Endodermal cell (in vitro differentiated cells): ENCODE measurements around the gene FFAR1. TPM values are rescaled to one million over a fixed set of nuclear protein-coding genes. Genes with fewer than 3 reads are reported as not detected.

Experiments used
- DNase-seq: peaks from one replicate; pipeline ENCODE4 v3.0.0-alpha.2; 2017
- H3K27ac ChIP-seq: 2 replicates; pipeline ENCODE4 v1.5.1; 2013; ENCODE audit warnings: mild to moderate bottlenecking, low read depth, low read length, moderate library complexity
- H3K27me3 ChIP-seq: 2 replicates; pipeline ENCODE4 v1.6.1; 2013; ENCODE audit warnings: mild to moderate bottlenecking, low read length, moderate library complexity; ENCODE audit not compliant: insufficient read depth, control insufficient read depth, poor library complexity, severe bottlenecking
- H3K36me3 ChIP-seq: 2 replicates; pipeline ENCODE4 v1.7.0; 2013; ENCODE audit warnings: mild to moderate bottlenecking, low read length, moderate library complexity; ENCODE audit not compliant: control insufficient read depth, insufficient read depth
- H3K4me1 ChIP-seq: one replicate; pipeline ENCODE4 v1.7.0; 2013; ENCODE audit warnings: low read length; ENCODE audit not compliant: control insufficient read depth, insufficient read depth
- H3K4me3 ChIP-seq: 2 replicates; pipeline ENCODE4 v1.5.1; 2013; ENCODE audit warnings: mild to moderate bottlenecking, low read length, moderate library complexity
- H3K9ac ChIP-seq: 2 replicates; pipeline ENCODE4 v1.6.1; 2013; ENCODE audit warnings: mild to moderate bottlenecking, low read length, moderate library complexity; ENCODE audit not compliant: poor library complexity, severe bottlenecking; ENCODE audit errors: extremely low read depth
- H3K9me3 ChIP-seq: 2 replicates; pipeline ENCODE4 v1.6.1; 2013; ENCODE audit warnings: mild to moderate bottlenecking, low read length, moderate library complexity; ENCODE audit not compliant: control insufficient read depth
- H3K27ac Mint-ChIP-seq: 2 replicates; pipeline ENCODE4 v1.8.0; 2020; ENCODE audit warnings: mixed read lengths
- H3K27me3 Mint-ChIP-seq: 2 replicates; pipeline ENCODE4 v1.8.0; 2021; ENCODE audit warnings: mild to moderate bottlenecking, mixed read lengths; ENCODE audit not compliant: insufficient read depth
- H3K36me3 Mint-ChIP-seq: 2 replicates; pipeline ENCODE4 v1.8.0; 2020; ENCODE audit warnings: low read depth, mixed read lengths
- H3K4me1 Mint-ChIP-seq: 2 replicates; pipeline ENCODE4 v1.8.0; 2020; ENCODE audit warnings: mixed read lengths
- H3K4me3 Mint-ChIP-seq: 2 replicates; pipeline ENCODE4 v1.8.0; 2020; ENCODE audit warnings: mild to moderate bottlenecking, moderate library complexity, mixed read lengths
- H3K9me3 Mint-ChIP-seq: 2 replicates; pipeline ENCODE4 v1.8.0; 2020; ENCODE audit warnings: mild to moderate bottlenecking, mixed read lengths
- CTCF ChIP-seq: fragments of 200-600 bp; sonication (generic); conservative IDR thresholded peaks from 2 replicates; pipeline ENCODE4 v1.5.0; 2021; ENCODE audit warnings: antibody characterized with exemption, mild to moderate bottlenecking
- WGBS, 2 experiments: methylation state at CpG; one replicate each; pipeline versions ENCODE4 v1.1.5 to v1.1.7; 2013; ENCODE audit warnings: missing lambda C conversion rate in 2 of 2, mixed read lengths in 1 of 2; ENCODE audit not compliant: insufficient coverage in 1 of 2, insufficient read length in 1 of 2; 5-methylcytosine and 5-hydroxymethylcytosine counted together
- total RNA-seq, 2 donors: library from RNA; stranded (reverse); fragmentation: NEBNext Ultra II Directional in 1 of 2; extraction: Animal tissue kit (Norgen Biotek cat#: 25700) in 1 of 2; gene quantifications; 2 replicates in 1 of 2; 3 replicates in 1 of 2; pipeline ENCODE4 v1.2.1, GENCODE V29; 2021

The FFAR1 gene
- total RNA-seq, 2 donors from 2014 or later: not detected

GRCh38 chr19:35360880-35361420, 13.2 kb downstream of the FFAR1 start:
- H3K27ac Mint-ChIP-seq: no peak overlapping the region
- H3K27me3 Mint-ChIP-seq: peaks cover 2% of the 10 kb centered on the region
- H3K27ac ChIP-seq: no peak overlapping the region
- WGBS, 2 experiments: 84 to 90% methylated on average over 2 to 5 of the region's 5 CpGs
- H3K9me3 Mint-ChIP-seq: no peaks in the 10 kb centered on the region
- H3K4me3 Mint-ChIP-seq: no peak overlapping the region
- H3K4me1 Mint-ChIP-seq: peaks cover 2% of the 10 kb centered on the region
- no peaks in the 10 kb centered on the region for H3K4me1 ChIP-seq
- H3K9me3 ChIP-seq: no peaks in the 10 kb centered on the region
- no peaks in the 10 kb centered on the region for H3K27me3 ChIP-seq
- no peak for DNase-seq
- no peak overlapping the region for H3K4me3 ChIP-seq
- no peak for TF ChIP-seq CTCF
- no peaks in the 10 kb centered on the region for H3K36me3 ChIP-seq
- H3K36me3 Mint-ChIP-seq: no peaks in the 10 kb centered on the region
- no peak overlapping the region for H3K9ac ChIP-seq

GRCh38 chr19:35362261-35363000, 14.7 kb downstream of the FFAR1 start:
- Histone ChIP-seq H3K9ac (no peak overlapping the region), H3K27me3 (no peaks in the 10 kb centered on the region), H3K36me3 (no peaks in the 10 kb centered on the region), H3K27ac (no peak overlapping the region), H3K4me3 (no peak overlapping the region), H3K9me3 (no peaks in the 10 kb centered on the region), H3K4me1 (no peaks in the 10 kb centered on the region)
- 92 to 100% methylated on average over 2 to 10 of the region's 14 CpGs for WGBS, 2 experiments
- Mint-ChIP-seq H3K9me3 (no peaks in the 10 kb centered on the region), H3K4me3 (no peak overlapping the region), H3K4me1 (no peaks in the 10 kb centered on the region), H3K36me3 (no peaks in the 10 kb centered on the region), H3K27me3 (peaks cover 2% of the 10 kb centered on the region), H3K27ac (no peak overlapping the region)
- DNase-seq: no peak
- no peak for TF ChIP-seq CTCF

GRCh38 chr19:35363001-35363590, 15.4 kb downstream of the FFAR1 start:
- WGBS, 2 experiments: 93% methylated on average over 7 of the region's 11 CpGs; no CpG with 5 or more reads in 1 of the 2 experiments
- H3K4me1 Mint-ChIP-seq: no peaks in the 10 kb centered on the region
- Histone ChIP-seq H3K4me3 (no peak overlapping the region), H3K9me3 (no peaks in the 10 kb centered on the region), H3K4me1 (no peaks in the 10 kb centered on the region), H3K27me3 (no peaks in the 10 kb centered on the region), H3K36me3 (no peaks in the 10 kb centered on the region), H3K27ac (no peak overlapping the region), H3K9ac (no peak overlapping the region)
- no peaks in the 10 kb centered on the region for H3K9me3 Mint-ChIP-seq
- no peak overlapping the region for H3K4me3 Mint-ChIP-seq
- no peak for DNase-seq
- TF ChIP-seq CTCF: no peak
- H3K27me3 Mint-ChIP-seq: peaks cover 5% of the 10 kb centered on the region
- H3K27ac Mint-ChIP-seq: no peak overlapping the region
- H3K36me3 Mint-ChIP-seq: no peaks in the 10 kb centered on the region
